Stimulated activated CD8-positive, alpha-beta memory T cell treated with anti-CD3 and anti-CD28 coated beads, Interleukin-7, amount 100 ng/mL, for 4 hours (primary cell): ENCODE measurements around the gene HECTD1.
"Not testable (repeated sequence)": the region's sequence is repeated elsewhere in the genome, so short reads cannot be mapped to it uniquely, and the experiment has no call there.

Experiments used
- DNase-seq, 2 donors: peaks; one replicate each; pipeline ENCODE4 v3.0.0-alpha.2; 2020; ENCODE audit warnings: low read depth in 2 of 2

HECTD1 gene

GRCh38 chr14:31093884-31094839 lies 113.4 kb downstream of the HECTD1 start:
- DNase-seq = not testable (repeated sequence)

- no peak for DNase-seq
These were observed 115.4 kb downstream of the HECTD1 start for GRCh38 chr14:31092160-31092708.

- DNase-seq = no peak
These were observed 116.5 kb downstream of the HECTD1 start for GRCh38 chr14:31090883-31091764.

GRCh38 chr14:31086466-31086865 lies 121.1 kb downstream of the HECTD1 start:
- DNase-seq = not testable (repeated sequence)

GRCh38 chr14:31085027-31085426 lies 122.6 kb downstream of the HECTD1 start:
- DNase-seq = no peak

GRCh38 chr14:31084385-31084784 lies 123.2 kb downstream of the HECTD1 start:
- no peak for DNase-seq

- no peak for DNase-seq
These were observed 123.8 kb downstream of the HECTD1 start for GRCh38 chr14:31083781-31084180.

- no peak for DNase-seq
These were observed 127.1 kb downstream of the HECTD1 start for GRCh38 chr14:31080484-31080883.

- DNase-seq = no peak
These were observed 127.5 kb downstream of the HECTD1 start for GRCh38 chr14:31080056-31080455.

GRCh38 chr14:31078766-31079165 lies 128.8 kb downstream of the HECTD1 start:
- DNase-seq = no peak

GRCh38 chr14:31075144-31075543 lies 132.4 kb downstream of the HECTD1 start:
- DNase-seq = no peak

- DNase-seq = no peak
These were observed 136.4 kb downstream of the HECTD1 start for GRCh38 chr14:31071151-31071550.

GRCh38 chr14:31070431-31070830 lies 137.2 kb downstream of the HECTD1 start:
- DNase-seq = no peak

GRCh38 chr14:31069343-31069742 lies 138.2 kb downstream of the HECTD1 start:
- no peak for DNase-seq

- no peak for DNase-seq
These were observed 139.4 kb downstream of the HECTD1 start for GRCh38 chr14:31068235-31068634.

- not testable (repeated sequence) for DNase-seq
These were observed 144.7 kb downstream of the HECTD1 start for GRCh38 chr14:31062908-31063307.

GRCh38 chr14:31060253-31060875 lies 147.2 kb downstream of the HECTD1 start:
- DNase-seq = no peak

GRCh38 chr14:31059152-31059924 lies 148.3 kb downstream of the HECTD1 start:
- DNase-seq = no peak

- no peak for DNase-seq
These were observed 149.8 kb downstream of the HECTD1 start for GRCh38 chr14:31057701-31058364.

GRCh38 chr14:31057035-31057434 lies 150.6 kb downstream of the HECTD1 start:
- no peak for DNase-seq
